ENCODE measurements around the gene CRP.
"Not testable (repeated sequence)": the region's sequence is repeated elsewhere in the genome, so short reads cannot be mapped to it uniquely, and the experiment has no call there.

CRP gene

GRCh38 chr1:159737238-159737916 is 23.0 kb upstream of the CRP start:
- DNase-seq (ENCODE audit: low read depth), result no peak
- TF ChIP-seq, protein P1, sequence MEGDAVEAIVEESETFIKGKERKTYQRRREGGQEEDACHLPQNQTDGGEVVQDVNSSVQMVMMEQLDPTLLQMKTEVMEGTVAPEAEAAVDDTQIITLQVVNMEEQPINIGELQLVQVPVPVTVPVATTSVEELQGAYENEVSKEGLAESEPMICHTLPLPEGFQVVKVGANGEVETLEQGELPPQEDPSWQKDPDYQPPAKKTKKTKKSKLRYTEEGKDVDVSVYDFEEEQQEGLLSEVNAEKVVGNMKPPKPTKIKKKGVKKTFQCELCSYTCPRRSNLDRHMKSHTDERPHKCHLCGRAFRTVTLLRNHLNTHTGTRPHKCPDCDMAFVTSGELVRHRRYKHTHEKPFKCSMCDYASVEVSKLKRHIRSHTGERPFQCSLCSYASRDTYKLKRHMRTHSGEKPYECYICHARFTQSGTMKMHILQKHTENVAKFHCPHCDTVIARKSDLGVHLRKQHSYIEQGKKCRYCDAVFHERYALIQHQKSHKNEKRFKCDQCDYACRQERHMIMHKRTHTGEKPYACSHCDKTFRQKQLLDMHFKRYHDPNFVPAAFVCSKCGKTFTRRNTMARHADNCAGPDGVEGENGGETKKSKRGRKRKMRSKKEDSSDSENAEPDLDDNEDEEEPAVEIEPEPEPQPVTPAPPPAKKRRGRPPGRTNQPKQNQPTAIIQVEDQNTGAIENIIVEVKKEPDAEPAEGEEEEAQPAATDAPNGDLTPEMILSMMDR (IDR thresholded peaks at IDR 0.05; ENCODE audit: low read depth, low read length), result no peak
- TF ChIP-seq POLR2A (IDR thresholded peaks at IDR 0.05; ENCODE audit: extremely low read depth, insufficient read length), result no peak
- TF ChIP-seq MYC (IDR thresholded peaks at IDR 0.05; ENCODE audit: low read depth, low read length), result no peak
- no peak for TF ChIP-seq MAX (IDR thresholded peaks at IDR 0.05; ENCODE audit: low read depth, low read length)
- no peak overlapping the region for H3K4me3 ChIP-seq (ENCODE audit: low read depth, low read length)

DNA sequence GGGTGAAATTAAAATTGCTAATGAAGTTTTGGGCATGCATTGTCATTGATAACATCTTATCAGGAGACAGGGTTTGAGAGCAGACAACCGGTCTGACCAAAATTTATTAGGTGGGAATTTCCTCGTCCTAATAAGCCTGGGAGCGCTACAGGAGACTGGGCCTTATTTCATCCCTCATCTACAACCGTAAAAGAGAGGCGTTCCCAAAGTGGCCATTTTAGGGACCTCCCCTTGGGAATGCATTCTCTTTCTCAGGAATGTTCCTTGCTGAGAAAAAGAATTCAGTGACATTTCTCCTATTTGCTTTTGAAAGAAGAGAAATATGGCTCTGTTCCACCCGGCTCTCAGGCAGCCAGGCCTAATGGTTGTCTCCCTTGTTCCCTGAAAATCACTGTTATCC is 8.8 kb upstream of the CRP start:
- DNase-seq (ENCODE audit: low read depth); H3K4me3 ChIP-seq (ENCODE audit: low read depth, low read length): not testable (repeated sequence)

DNA sequence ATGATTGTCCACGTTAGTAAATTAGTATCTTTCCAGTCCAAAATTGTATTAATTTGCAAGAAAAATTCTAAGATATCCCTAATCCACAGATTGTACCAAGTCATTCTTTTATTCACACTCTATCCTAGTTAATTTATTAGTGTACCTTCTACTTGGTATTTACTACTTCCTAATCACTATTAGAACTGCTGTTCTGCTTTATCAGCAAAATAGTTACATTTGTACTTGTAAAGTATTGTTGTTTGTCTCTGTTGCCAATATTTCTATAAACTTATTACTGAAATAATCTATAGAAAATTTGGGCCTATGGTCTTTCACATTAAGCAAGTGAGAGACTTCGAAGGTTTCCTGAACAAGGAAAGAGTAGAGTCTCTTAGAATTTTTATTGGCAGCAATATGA is 5.6 kb upstream of the CRP start:
- TF ChIP-seq, protein P1 (IDR thresholded peaks at IDR 0.05; ENCODE audit: low read depth, low read length), result no peak
- TF ChIP-seq POLR2A (IDR thresholded peaks at IDR 0.05; ENCODE audit: extremely low read depth, insufficient read length) (no peak), MAX (IDR thresholded peaks at IDR 0.05; ENCODE audit: low read depth, low read length) (no peak), MYC (IDR thresholded peaks at IDR 0.05; ENCODE audit: low read depth, low read length) (no peak)
- DNase-seq (ENCODE audit: low read depth), result no peak
- no peak overlapping the region for H3K4me3 ChIP-seq (ENCODE audit: low read depth, low read length)

DNA sequence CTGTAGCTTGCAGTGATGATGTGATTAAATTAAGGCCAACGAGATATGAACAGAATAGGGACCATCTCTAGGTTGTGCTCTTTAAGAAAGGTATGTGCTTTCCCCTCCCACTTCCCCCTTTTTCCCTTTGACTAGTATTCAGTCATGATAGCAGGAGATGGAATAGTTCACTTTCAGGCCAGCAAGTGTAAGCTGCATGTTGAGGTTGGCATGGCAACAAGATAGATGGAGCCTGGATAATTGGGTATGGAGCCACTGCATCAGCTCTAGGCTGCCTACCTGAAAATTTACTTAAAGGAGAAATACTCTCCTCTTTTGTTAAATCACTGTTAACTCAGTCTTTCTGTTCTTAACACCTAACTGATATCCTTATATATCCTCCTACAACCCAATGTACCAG is 1.5 kb upstream of the CRP start:
- TF ChIP-seq MAX (IDR thresholded peaks at IDR 0.05; ENCODE audit: low read depth, low read length), result no peak
- TF ChIP-seq MYC (IDR thresholded peaks at IDR 0.05; ENCODE audit: low read depth, low read length), result no peak
- TF ChIP-seq POLR2A (IDR thresholded peaks at IDR 0.05; ENCODE audit: extremely low read depth, insufficient read length), result no peak
- TF ChIP-seq, protein P1 (IDR thresholded peaks at IDR 0.05; ENCODE audit: low read depth, low read length), result no peak
- no peak overlapping the region for H3K4me3 ChIP-seq (ENCODE audit: low read depth, low read length)
- no peak for DNase-seq (ENCODE audit: low read depth)

DNA sequence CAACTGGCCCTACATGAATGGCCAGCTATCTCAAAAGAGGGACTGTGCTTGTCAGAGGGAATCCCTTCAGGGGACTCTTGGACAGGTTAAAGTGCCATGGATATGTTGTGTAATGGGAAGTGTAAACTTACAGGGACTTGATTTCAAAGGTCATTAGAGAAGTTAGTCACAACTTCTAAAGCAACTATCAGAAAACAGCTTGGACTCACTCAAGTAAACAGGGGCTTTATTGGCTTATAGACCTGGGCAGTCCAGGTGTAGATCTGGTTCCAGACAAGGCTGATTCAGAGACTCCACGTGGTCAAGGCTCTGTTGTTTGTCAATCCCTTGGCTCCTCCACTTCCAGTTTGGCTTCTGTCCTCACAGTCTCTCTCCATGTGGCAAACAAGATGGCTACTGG is 2.3 kb downstream of the CRP start:
- no peak overlapping the region for H3K4me3 ChIP-seq (ENCODE audit: low read depth, low read length)
- TF ChIP-seq, protein P1 (IDR thresholded peaks at IDR 0.05; ENCODE audit: low read depth, low read length), result no peak
- TF ChIP-seq MAX (IDR thresholded peaks at IDR 0.05; ENCODE audit: low read depth, low read length) (no peak), MYC (IDR thresholded peaks at IDR 0.05; ENCODE audit: low read depth, low read length) (no peak), POLR2A (IDR thresholded peaks at IDR 0.05; ENCODE audit: extremely low read depth, insufficient read length) (no peak)
- DNase-seq (ENCODE audit: low read depth), result no peak

DNA sequence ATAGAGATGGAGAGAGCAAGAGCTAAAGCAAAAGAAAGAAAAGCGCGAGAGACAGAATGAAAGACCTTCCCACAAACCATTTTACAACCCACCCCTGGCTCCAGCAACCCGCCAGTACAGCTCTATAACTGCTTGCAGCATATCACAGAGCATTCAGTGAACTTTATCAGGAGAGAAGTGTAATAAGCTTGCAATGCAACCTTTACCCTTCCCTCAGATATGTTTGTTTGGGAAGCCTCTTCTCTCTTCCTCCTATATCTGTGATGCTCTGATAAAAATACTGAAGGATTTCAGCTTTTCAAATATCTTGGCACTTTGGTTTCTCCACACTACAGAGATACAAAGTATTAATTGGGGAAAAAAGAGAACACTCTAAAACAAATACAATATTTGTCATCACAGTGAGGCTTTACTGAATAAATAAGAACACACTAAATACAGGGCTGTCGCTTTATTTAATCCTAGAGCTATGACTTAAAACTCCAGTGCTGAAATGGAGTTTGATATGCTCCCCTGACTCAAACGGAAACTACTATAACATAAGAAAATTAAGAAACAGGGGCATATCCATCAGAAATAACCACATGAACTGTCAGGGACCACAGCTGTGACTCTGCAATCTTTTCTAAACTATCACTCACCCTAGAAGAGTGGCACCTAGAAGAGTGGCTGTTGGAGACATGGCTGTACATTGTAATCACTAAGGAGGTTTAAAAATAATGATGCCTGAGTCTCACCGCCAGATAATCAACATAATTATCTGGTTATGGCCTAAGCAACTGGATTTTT is 6.7 kb downstream of the CRP start:
- H3K4me3 ChIP-seq (ENCODE audit: low read depth, low read length), result no peak overlapping the region
- no peak for DNase-seq (ENCODE audit: low read depth)
- TF ChIP-seq POLR2A (IDR thresholded peaks at IDR 0.05; ENCODE audit: extremely low read depth, insufficient read length), result no peak
- no peak for TF ChIP-seq MYC (IDR thresholded peaks at IDR 0.05; ENCODE audit: low read depth, low read length)
- TF ChIP-seq, protein P1 (IDR thresholded peaks at IDR 0.05; ENCODE audit: low read depth, low read length), result no peak
- no peak for TF ChIP-seq MAX (IDR thresholded peaks at IDR 0.05; ENCODE audit: low read depth, low read length)
